Cortex of kidney (tissue), 1 donor: Measurements from ENCODE around the gene NUTM2G.
"Not testable (repeated sequence)": the region's sequence is repeated elsewhere in the genome, so short reads cannot be mapped to it uniquely, and the experiment has no call there.

Experiments used
- DNase-seq: peaks from one replicate; lab custom pipeline; 2025; lab: John Stamatoyannopoulos, UW

Gene NUTM2G, protein sequence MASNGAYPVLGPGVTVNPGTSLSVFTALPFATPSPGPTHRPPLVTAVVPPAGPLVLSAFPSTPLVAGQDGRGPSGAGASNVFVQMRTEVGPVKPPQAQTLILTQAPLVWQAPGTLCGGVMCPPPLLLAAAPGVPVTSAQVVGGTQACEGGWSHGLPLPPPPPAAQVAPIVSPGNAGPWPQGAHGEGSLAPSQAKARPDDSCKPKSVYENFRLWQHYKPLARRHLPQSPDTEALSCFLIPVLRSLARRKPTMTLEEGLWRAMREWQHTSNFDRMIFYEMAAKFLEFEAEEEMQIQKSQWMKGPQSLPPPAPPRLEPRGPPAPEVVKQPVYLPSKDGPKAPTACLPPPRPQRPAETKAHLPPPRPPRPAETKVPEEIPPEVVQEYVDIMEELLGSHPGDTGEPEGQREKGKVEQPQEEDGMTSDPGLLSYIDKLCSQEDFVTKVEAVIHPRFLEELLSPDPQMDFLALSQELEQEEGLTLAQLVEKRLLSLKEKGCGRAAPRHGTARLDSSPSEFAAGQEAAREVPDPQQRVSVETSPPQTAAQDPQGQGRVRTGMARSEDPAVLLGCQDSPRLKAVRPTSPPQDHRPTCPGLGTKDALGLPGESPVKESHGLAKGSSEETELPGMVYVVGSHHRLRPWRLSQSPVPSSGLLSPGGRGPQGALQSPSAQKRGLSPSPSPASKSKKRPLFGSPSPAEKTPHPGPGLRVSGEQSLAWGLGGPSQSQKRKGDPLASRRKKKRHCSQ

DNA sequence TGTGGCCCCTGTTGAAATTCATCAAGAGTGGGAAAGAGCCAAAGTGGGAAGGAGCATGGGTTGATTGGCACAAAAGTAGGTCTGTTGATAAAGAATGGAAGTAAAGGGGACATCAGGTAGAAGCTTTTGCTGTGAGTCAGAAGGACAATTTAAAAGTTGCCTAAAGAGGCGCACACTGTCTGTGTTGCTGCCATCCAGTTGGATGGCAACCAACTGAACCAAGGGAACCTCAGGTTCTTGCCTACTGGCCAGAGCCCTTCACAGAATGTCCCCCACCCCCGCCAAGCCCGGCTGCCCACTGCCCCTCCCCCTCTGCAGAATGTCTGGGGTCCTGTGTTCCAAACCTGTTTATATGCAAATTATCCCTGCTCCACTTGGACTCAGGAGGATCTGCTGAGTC is at the start of gene NUTM2G:
NUTM2G (plus strand) TSS at position 301 of the 400 bp plus-strand sequence. CDS start 182 bp downstream, outside the sequence.
- DNase-seq, result not testable (repeated sequence)

DNA sequence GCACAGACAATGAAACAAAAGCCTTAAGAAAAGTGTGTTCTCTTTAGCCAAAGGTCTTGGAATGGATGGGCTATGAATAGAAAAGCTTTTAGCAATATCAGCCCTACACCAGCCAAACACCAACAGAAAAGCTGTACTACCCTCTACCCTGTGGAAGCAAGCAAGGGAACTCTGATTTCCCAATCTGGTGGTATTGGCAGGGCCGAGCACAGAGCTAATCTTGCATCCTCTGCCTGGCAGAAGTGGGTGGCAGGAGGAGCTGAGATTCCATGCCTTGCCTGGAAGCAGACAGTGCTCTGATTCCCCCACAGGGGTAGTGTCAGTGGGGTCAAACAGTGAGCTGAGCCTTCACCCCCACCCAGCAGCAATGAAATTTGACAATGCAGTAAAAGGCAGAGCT is 44.7 kb upstream of the NUTM2G start:
- DNase-seq, result no peak

DNA sequence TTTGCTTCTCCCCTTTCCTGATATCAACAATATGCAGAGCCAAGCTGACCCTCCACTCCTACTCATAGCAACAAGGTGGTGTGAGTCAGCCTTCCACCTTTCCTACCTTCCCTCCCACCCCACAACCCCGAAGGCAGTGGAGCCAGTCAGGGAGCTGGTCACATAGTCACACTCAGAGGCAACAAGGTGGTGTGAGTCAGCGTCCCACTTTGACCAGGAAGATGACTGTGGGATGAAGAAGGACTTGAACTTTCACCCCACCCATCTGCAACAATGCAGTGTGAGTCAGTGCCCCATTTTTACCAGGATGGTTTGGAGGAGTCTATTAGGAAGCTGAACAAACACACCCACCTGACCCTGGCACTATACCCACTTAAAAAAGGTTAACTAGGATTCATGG is 44.2 kb upstream of the NUTM2G start:
- no peak for DNase-seq

DNA sequence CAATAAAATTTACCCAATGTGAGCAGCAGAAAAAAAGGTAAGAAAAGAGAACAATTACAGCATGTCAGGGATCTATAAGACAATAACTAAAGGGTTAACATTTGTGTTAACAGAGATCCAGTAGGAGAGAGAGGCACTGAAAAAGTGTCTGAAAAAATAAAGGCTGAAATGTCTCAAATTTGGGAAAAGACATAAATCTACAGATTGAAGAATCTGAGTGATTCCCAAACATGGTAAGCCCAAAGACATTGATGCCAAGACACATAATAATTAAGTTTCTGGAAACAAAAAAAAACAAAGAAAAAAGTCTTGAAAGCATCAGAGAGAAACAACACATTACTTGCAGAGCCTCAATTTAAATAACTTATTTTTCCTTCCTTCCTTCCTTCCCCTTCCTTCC is 43.2 kb upstream of the NUTM2G start:
- no peak for DNase-seq

DNA sequence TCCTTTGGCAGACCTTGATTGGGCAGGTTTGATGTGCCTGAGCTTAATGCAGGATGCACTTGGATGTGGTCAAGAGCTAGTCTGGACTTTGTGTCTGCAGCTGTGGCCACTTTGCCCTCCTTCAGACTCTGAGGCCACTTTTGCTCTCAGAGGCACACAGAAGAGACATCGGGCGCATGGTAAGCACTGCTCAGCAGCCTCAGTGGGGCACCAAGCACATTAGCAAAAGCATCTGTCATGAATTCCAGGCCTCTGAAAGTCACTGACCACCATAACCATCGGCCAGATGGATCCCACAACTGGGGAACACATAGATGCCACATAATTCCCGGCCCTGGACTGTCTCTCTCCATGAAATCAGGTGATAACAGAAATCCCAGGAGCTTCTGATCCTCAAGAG is 40.1 kb upstream of the NUTM2G start:
- no peak for DNase-seq

DNA sequence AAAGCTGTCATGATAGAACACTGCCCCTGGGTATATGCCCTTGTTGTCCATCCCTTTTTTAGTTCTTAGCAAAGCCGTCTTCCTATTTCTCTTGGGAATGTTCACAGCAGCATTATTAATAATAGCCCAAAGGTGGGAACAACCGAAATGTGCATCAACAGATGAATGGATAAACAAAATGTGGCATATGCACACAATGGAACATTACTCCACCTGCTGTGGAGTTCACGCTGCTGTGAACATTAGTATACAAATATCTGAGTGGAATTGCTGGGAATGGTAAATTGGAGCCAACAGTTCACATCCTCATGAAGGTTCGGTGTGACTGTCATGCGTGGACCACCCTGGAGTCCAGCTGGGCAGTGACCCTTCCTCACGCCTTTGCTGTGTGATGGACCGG is 36.5 kb upstream of the NUTM2G start:
- DNase-seq, result no peak

DNA sequence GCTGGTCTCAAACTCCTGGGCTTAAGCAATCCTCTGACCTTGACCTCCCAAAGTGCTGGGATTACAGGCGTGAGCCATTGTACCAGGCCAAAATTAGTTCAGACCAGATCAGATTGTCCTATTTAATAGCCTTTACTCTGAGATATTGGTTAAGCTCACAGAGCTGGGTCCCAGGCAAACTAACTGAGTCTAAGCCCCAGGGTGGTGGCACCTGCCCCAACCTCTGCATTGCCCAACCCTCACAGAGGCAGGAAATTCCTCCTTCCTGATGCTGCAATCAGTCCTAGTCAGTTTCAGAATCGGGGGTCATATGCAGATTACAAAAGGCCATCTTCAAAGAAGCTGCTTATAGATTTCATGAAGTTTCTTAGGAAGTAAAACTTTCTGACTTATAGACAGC is 28.6 kb upstream of the NUTM2G start:
- DNase-seq, result not testable (repeated sequence)

DNA sequence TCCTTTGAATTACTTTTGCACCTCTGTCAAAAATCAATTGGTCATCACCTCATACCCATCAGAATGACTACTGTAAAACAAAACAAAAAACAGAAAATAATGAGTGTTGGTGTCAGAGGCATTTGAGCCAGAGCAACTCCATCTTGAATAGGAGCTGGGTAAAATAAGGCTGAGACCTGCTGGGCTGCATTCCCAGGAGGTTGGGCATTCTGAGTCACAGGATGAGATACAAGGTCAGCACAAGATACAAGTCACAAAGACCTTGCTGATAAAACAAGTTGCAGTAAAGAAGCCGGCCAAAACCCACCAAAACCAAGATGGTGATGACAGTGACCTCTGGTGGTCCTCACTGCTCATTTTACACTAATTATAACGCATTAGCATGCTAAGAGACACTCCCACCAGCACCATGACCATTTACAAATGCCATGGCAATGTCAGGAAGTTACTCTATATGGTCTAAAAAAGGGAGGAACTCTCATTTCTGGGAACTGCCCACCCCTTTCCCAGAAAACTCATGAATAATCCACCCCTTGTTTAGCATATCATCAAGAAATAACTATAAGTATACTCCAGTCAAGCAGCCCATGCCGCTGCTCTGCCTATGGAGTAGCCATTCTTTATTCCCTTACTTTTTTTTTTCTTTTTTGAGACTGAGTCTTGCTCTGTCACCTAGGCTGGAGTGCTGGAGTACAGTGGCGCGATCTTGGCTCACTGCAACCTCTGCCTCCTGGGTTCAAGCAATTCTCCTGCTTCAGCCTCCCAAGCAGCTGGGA is 23.5 kb upstream of the NUTM2G start:
- DNase-seq, result not testable (repeated sequence)

DNA sequence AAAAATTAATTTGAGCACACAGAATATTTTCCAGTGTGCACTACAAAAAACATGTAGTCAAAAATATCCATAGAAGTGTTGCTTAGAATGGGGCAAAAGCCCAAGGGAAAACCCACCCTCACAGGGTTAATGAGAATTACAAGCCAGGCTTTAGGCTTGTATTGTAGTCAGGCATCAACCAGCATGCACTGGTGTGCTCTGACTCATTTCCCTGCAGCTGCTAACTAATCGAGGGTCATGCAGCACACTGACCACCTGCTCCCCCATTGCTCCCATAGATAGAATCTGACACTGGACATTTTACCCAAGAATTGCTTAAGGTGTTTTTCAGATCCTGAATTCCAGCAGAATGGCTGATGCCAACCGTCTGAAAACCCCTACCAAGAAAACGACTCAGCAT is 20.2 kb upstream of the NUTM2G start:
- DNase-seq, result not testable (repeated sequence)

DNA sequence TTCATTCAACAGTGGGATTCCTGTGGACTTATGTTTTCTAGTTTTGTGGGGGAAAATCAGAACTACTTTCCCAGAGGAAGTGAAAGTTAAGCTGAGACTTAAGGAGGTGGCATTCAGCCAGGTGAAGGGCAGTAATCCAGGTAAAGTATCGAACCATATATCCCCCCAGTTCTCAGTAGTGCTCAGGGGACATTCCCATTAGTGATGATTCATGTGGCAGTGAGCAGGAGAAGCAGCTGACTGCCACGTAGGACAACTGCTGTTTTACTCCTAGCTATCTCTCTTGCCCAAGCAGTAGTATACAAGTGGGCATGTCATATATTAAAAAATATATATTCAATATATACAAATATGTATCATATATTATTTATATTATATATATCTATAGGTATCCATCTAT is 13.1 kb upstream of the NUTM2G start:
- not testable (repeated sequence) for DNase-seq

DNA sequence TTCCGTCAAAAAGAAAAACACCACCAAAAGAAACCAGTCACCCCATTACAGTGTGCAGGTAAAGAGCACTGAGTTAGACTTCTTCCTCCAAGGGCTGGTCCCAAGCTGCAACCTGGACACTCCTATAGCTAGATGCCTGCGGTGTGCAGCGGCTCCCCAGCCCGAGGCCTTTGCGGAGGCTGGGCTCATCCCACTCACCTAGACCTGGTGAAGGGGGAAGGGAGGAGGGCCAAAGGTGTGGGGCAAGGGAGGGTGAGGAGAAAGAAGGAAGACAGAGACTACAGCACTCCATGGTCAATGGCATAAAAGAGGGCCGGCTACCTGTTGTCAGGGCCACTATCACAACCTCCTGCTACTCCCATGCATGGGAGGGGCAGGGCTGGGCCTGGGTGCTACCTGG is 12.1 kb upstream of the NUTM2G start:
- DNase-seq, result not testable (repeated sequence)

DNA sequence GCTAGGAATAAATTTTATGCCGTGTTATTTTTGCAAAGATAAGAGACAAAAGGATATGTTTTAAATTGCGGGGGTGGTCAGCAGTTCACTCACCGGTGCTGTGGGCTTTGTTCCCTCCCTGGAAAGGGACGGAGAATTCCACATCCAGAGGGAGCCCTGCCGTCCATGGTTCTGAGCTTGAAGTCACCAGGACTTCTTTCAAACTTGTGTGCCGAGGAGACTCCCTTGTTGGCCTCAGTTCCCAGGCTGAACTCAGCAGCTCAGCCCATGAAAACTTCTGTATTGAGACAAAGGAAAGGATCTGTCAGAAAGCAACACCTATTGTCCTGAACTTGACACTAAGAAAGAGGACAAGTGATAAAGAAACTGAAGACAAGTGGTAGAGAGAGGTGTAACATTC is 10.1 kb upstream of the NUTM2G start:
- not testable (repeated sequence) for DNase-seq

DNA sequence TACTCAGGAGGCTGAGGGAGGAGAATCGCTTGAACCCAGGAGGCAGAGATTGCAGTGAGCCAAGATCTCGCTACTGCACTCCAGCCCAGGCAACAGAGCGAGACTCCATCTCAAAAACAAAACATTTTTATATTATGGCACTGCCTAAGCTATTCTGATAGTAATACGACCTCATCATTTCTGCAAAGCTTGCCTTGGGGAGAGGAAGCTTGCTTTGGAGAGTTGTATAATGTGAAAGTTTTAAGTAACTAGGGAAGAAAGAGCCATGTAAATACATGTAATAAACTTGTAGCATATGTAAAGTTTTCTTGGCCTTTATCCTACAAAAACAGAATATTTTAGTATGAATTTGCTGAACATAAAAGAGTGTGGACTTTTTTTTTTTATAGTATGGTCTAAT is 7.8 kb upstream of the NUTM2G start:
- DNase-seq, result not testable (repeated sequence)

DNA sequence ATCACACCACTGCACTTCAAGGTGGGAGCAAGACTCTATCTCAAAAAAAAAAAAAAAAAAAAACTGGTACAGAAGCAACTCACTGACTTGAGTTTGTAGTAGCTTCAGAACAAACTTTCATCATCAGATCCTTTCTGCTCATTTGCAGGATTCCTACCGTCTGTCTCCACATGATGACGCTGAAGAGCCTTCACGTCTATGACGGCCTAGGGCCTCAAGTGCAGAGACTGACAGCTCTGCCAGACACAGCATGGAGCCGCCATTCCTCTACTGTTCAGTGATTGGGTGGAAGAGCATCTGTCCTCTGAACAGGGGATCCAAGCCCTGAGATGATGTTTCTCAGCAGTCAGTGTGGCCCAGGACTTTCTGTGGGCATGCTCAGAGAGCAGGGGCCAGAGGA is 3.1 kb upstream of the NUTM2G start:
- not testable (repeated sequence) for DNase-seq

DNA sequence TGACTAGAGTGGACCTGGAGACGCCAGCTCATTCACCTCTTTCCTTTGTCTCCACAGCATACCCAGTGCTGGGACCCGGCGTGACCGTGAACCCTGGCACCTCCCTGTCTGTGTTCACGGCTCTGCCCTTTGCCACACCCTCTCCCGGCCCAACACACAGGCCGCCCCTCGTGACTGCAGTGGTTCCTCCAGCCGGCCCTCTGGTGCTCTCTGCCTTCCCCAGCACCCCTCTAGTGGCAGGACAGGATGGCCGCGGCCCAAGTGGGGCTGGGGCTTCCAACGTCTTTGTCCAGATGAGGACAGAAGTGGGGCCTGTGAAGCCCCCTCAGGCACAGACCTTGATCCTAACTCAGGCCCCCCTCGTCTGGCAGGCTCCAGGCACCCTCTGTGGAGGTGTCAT is 3.0 kb downstream of the NUTM2G start:
- not testable (repeated sequence) for DNase-seq

DNA sequence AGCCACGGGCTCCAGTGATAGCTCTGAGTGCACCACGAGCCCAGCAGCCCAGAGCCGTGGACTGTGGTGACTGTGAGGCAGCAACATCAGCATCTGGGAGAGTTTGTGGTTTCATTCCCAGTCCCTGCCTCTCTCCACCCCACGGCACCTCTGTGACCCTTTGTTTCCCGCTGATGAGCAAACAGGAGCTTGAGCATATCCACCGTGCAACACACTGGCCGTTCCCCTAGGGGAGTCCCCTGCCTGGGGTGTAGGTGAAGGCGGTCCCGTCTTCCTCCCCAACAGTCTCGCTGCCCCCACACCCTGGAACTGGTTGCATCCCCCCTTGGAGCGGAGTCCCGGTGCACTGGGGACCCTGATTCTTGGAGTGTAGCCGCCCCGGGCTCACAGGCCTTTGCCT is 5.5 kb downstream of the NUTM2G start:
- not testable (repeated sequence) for DNase-seq

DNA sequence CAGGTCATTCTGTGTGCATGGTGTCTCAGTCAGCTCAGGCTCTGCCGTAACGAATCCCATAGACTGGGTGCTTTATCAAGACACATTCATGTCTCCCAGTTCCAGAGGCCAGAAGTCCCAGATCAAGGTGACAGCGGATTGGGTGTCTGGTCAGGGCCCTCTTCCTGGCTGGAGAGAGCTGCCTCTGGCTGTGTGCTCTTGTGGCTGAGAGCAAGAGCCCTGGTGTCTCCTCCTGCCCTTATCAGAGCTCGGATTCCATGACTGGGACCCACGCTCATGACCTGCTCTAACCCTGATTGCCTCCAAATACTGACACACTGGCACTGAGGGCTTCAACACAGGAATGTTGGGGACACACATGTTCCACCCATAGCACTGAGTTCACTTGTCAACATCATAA is 6.1 kb downstream of the NUTM2G start:
- not testable (repeated sequence) for DNase-seq

DNA sequence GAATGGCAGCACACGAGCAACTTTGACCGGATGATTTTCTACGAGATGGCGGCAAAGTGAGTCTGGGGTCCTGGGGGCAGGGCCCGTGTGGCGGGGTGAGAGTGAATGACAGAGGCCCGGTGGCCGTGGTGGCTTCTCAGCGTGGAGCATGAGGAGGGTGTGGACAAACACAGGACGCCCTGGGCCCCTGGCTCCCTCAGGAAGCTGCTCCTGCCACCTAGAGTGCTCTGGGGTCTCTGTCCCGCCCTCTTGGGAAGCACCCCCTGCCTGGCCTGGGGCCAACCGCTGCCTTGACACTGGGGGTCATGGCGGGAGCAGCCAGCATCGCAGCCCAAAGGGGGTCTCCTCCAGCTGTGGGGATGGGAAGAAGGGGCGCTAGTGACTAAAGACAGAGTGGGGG is 6.8 kb downstream of the NUTM2G start:
- not testable (repeated sequence) for DNase-seq

DNA sequence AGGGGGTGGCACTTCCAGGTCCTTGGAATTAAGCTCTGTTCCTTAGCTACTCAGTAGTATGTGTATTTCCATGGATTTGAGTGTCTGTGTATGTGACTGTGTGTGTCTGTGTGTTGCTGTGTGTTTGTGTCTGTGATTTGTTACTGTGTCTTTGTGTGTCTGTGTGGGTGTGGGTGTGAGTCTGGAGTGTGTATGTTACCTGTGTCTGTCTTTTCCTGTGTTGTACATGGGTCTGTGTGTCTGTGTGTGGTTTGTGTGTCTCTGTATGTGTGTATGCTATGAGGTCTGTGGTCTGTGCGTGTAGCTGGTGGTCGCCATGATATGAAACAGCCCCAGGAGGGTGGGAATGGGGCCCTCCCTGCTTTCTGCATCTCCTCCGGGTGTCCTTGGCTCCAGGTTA is 8.8 kb downstream of the NUTM2G start:
- not testable (repeated sequence) for DNase-seq

DNA sequence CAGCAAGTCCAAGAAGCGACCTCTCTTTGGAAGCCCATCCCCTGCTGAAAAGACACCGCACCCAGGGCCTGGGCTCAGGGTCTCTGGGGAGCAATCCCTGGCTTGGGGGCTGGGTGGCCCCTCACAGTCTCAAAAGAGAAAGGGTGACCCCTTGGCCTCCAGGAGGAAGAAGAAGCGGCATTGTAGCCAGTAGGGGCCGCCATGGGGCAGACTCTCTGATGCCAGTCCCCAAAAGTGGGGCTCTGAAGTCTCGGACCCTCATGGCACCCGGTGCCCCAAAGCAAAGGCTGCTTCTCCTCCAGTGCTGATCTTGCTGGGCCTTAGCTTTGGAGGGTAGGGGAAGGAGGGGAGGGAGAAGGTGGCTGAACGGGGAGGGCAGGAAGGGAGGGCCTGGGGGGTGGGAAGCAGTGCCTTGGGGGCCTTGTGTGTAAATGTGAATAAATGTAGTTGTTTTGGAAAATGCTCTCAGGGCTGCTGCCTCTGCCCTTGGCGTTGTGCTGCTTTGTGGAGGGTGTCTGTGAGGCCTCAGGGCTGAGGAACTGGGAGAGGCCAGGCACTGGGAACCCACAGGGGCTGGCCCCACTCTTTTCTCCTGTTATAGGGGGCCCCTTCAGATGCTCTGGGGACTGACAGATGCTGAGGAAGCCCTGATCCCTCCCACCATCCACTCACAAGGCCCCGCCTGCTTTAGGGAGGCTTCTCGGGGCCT is 10.5 kb downstream of the NUTM2G start:
- DNase-seq, result not testable (repeated sequence)

DNA sequence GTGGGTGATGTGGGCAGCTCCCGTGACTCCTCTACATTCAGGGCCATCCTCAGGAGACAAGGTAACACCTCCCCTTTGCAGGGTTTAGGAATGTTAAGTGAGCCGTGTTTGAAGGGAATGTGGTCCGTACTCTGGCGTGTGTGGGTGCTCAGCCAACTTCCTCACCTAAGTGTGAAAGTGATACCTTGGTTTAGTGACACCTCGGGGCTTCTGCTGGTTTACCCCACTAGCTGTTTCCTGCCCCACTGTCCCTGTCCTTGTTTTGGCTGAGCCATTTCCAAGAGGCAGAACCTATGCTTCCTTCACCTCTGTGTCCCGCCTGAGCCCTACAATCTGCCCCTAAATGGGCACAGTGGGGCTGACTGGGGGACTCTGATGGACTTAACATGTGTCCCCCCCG is 12.3 kb downstream of the NUTM2G start:
- DNase-seq, result not testable (repeated sequence)

DNA sequence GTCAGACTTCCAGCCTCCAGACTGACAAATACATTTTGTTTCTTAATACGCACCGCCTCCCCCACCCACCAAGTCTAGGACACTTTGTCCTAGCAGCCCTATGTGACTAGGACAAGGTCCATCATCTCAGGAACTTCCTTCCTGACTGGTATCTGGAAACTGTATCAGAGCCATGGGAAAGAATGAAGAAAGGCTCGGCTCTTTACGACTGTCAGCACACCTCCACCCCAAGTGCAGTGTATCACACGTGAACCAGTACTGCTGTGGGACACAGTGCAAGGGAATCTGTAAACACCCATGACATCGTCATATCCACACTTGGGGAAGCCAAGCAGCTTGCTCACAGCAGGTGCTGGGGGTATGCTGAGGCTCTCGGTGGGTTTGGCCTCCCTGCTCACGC is 13.0 kb downstream of the NUTM2G start:
- not testable (repeated sequence) for DNase-seq
